ENCODE data around the gene RELT. TPM values are rescaled to one million over a fixed set of nuclear protein-coding genes. Genes with fewer than 3 reads are reported as not detected.

The RELT gene
- total and polyA plus RNA-seq, 2 donors (not counting 1 experiment from before 2014, with no cell fraction given) = 0.33 to 0.70 TPM

DNA sequence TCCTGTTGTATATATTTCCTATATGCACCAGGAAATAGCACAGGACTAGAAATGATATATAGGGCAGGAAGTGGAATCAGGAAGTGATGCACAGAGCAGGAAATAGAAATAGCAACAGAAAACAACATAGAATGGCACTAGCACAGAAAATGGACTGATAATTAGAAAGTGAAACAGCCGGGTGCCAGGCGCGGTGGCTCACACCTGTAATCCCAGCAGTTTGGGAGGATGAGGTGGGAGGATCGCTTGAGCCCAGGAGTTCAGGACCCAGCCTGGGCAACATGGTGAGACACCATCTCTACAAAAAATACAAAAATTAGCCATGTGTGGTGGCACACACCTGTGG lies 10.0 kb upstream of the RELT start:
- Histone ChIP-seq H2AFZ (ENCODE audit: low read length) (no peak overlapping the region), H3K4me2 (ENCODE audit: extremely low read depth, insufficient read depth, low read length) (no peak overlapping the region), H3K27me3 (ENCODE audit: control insufficient read depth, insufficient read depth, low read length) (no peaks in the 10 kb centered on the region), H4K20me1 (ENCODE audit: control insufficient read depth, extremely low read depth, insufficient read depth, low read length) (no peaks in the 10 kb centered on the region), H3K4me1 (ENCODE audit: control insufficient read depth, extremely low read depth, insufficient read depth, low read length) (no peaks in the 10 kb centered on the region), H3K27ac (ENCODE audit: insufficient read depth, low read length) (no peak overlapping the region), H3K36me3 (ENCODE audit: control insufficient read depth, insufficient read depth, low read length) (peaks cover 53% of the 10 kb centered on the region), H3K9me3 (ENCODE audit: control insufficient read depth, insufficient read depth, low read depth, low read length) (no peaks in the 10 kb centered on the region), H3K4me3 (replicated peaks in 1 of 4; ENCODE audit: control extremely low read depth in 1 of 4, insufficient read depth in 1 of 4, low read depth in 3 of 4, low read length in 4 of 4) (no peak overlapping the region), H3K9ac (ENCODE audit: insufficient read depth, low read length) (no peak overlapping the region), H3K79me2 (ENCODE audit: control insufficient read depth, insufficient read depth, low read length) (no peaks in the 10 kb centered on the region)
- TF ChIP-seq, protein P1, sequence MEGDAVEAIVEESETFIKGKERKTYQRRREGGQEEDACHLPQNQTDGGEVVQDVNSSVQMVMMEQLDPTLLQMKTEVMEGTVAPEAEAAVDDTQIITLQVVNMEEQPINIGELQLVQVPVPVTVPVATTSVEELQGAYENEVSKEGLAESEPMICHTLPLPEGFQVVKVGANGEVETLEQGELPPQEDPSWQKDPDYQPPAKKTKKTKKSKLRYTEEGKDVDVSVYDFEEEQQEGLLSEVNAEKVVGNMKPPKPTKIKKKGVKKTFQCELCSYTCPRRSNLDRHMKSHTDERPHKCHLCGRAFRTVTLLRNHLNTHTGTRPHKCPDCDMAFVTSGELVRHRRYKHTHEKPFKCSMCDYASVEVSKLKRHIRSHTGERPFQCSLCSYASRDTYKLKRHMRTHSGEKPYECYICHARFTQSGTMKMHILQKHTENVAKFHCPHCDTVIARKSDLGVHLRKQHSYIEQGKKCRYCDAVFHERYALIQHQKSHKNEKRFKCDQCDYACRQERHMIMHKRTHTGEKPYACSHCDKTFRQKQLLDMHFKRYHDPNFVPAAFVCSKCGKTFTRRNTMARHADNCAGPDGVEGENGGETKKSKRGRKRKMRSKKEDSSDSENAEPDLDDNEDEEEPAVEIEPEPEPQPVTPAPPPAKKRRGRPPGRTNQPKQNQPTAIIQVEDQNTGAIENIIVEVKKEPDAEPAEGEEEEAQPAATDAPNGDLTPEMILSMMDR (conservative IDR thresholded peaks at IDR 0.05 in 1 of 2, IDR thresholded peaks at IDR 0.05 in 1 of 2; ENCODE audit: low read depth in 1 of 2, low read length in 2 of 2) = no peak
- no peak for TF ChIP-seq EZH2 (IDR thresholded peaks at IDR 0.05; ENCODE audit: low read length, missing control alignments)
- no peak for DNase-seq (ENCODE audit: low read depth in 2 of 2)

DNA sequence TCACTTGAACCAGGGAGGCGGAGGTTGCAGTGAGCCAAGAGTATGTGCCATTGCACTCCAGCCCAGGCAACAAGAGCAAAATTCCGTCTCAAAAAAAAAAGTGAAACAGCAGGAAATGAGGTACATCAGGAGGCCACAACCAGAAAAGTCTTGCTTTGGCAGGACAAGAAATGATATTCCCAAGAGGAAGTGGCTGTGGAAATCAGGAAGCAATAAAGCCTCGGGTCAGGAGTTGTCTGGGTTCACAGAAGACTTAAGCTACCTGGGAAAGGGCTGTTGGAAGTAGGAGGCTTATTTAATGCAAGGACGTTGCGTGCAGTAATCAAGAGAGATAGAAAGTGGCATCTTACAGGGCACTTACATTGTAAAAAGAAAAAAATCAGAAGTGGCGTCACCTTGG lies 9.2 kb upstream of the RELT start:
- H3K27ac ChIP-seq (ENCODE audit: insufficient read depth, low read length) = no peak overlapping the region
- H3K79me2 ChIP-seq (ENCODE audit: control insufficient read depth, insufficient read depth, low read length) = no peaks in the 10 kb centered on the region
- no peak overlapping the region for H3K4me3 ChIP-seq (replicated peaks in 1 of 4; ENCODE audit: control extremely low read depth in 1 of 4, insufficient read depth in 1 of 4, low read depth in 3 of 4, low read length in 4 of 4)
- H3K4me2 ChIP-seq (ENCODE audit: extremely low read depth, insufficient read depth, low read length) = no peak overlapping the region
- no peaks in the 10 kb centered on the region for H3K9me3 ChIP-seq (ENCODE audit: control insufficient read depth, insufficient read depth, low read depth, low read length)
- H3K27me3 ChIP-seq (ENCODE audit: control insufficient read depth, insufficient read depth, low read length) = no peaks in the 10 kb centered on the region
- no peak for DNase-seq (ENCODE audit: low read depth in 2 of 2)
- H4K20me1 ChIP-seq (ENCODE audit: control insufficient read depth, extremely low read depth, insufficient read depth, low read length) = no peaks in the 10 kb centered on the region
- TF ChIP-seq, protein P1 (conservative IDR thresholded peaks at IDR 0.05 in 1 of 2, IDR thresholded peaks at IDR 0.05 in 1 of 2; ENCODE audit: low read depth in 1 of 2, low read length in 2 of 2) = no peak
- no peak for TF ChIP-seq EZH2 (IDR thresholded peaks at IDR 0.05; ENCODE audit: low read length, missing control alignments)
- H3K9ac ChIP-seq (ENCODE audit: insufficient read depth, low read length) = no peak overlapping the region
- H2AFZ ChIP-seq (ENCODE audit: low read length) = no peak overlapping the region
- peaks cover 49% of the 10 kb centered on the region for H3K36me3 ChIP-seq (ENCODE audit: control insufficient read depth, insufficient read depth, low read length)
- H3K4me1 ChIP-seq (ENCODE audit: control insufficient read depth, extremely low read depth, insufficient read depth, low read length) = no peaks in the 10 kb centered on the region

GRCh38 chr11:73367482-73368024 lies 8.6 kb upstream of the RELT start:
- H3K36me3 ChIP-seq (ENCODE audit: control insufficient read depth, insufficient read depth, low read length) = peaks cover 43% of the 10 kb centered on the region
- H3K4me1 ChIP-seq (ENCODE audit: control insufficient read depth, extremely low read depth, insufficient read depth, low read length) = no peaks in the 10 kb centered on the region
- no peaks in the 10 kb centered on the region for H3K9me3 ChIP-seq (ENCODE audit: control insufficient read depth, insufficient read depth, low read depth, low read length)
- H4K20me1 ChIP-seq (ENCODE audit: control insufficient read depth, extremely low read depth, insufficient read depth, low read length) = no peaks in the 10 kb centered on the region
- H3K79me2 ChIP-seq (ENCODE audit: control insufficient read depth, insufficient read depth, low read length) = no peaks in the 10 kb centered on the region
- H3K27me3 ChIP-seq (ENCODE audit: control insufficient read depth, insufficient read depth, low read length) = no peaks in the 10 kb centered on the region
- no peak overlapping the region for H3K9ac ChIP-seq (ENCODE audit: insufficient read depth, low read length)
- H3K4me3 ChIP-seq (replicated peaks in 1 of 4; ENCODE audit: control extremely low read depth in 1 of 4, insufficient read depth in 1 of 4, low read depth in 3 of 4, low read length in 4 of 4) = no peak overlapping the region
- TF ChIP-seq EZH2 (IDR thresholded peaks at IDR 0.05; ENCODE audit: low read length, missing control alignments) = no peak
- TF ChIP-seq, protein P1 (conservative IDR thresholded peaks at IDR 0.05 in 1 of 2, IDR thresholded peaks at IDR 0.05 in 1 of 2; ENCODE audit: low read depth in 1 of 2, low read length in 2 of 2) = no peak
- no peak for DNase-seq (ENCODE audit: low read depth in 2 of 2)
- no peak overlapping the region for H2AFZ ChIP-seq (ENCODE audit: low read length)
- H3K27ac ChIP-seq (ENCODE audit: insufficient read depth, low read length) = no peak overlapping the region
- no peak overlapping the region for H3K4me2 ChIP-seq (ENCODE audit: extremely low read depth, insufficient read depth, low read length)
